Measurements from ENCODE around the gene TAB3. TPM values are rescaled to one million over a fixed set of nuclear protein-coding genes. Genes with fewer than 3 reads are reported as not detected.
"Not testable (repeated sequence)": the region's sequence is repeated elsewhere in the genome, so short reads cannot be mapped to it uniquely, and the experiment has no call there.

TAB3 gene
- total RNA-seq, 1 donor from 2014 or later = 9.2 TPM

DNA sequence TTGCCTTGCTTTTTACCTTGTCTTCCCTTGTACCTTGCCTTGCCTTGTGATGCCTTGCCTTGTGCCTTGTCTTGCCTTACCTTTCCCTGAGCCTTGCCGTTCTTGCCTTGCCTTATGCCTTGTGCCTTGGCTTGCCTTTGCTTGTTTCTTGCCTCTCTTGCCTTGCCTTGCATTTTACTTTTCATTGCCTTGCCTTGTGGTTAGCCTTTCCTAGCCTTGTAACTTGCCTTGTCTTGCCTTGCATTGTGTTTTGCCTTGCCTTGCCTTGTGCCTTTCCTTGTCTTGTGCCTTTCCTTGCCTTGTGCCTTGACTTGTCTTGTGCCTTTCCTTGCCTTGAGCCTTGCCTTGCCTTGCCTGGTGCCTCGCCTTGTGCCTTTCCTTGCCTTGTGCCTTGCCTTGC is 84.6 kb downstream of the TAB3 start:
- Mint-ChIP-seq H3K4me1 (ENCODE audit: low read depth) (no peaks in the 10 kb centered on the region), H3K4me3 (ENCODE audit: unreplicated experiment) (no peak overlapping the region), H3K9me3 (ENCODE audit: low read depth) (peaks cover 5% of the 10 kb centered on the region), H3K27me3 (ENCODE audit: low read depth) (no peaks in the 10 kb centered on the region), H3K27ac (ENCODE audit: unreplicated experiment) (no peak overlapping the region), H3K36me3 (ENCODE audit: low read depth) (no peaks in the 10 kb centered on the region)
- no peak for DNase-seq (ENCODE audit: low spot score)
- TF ChIP-seq, protein P1, sequence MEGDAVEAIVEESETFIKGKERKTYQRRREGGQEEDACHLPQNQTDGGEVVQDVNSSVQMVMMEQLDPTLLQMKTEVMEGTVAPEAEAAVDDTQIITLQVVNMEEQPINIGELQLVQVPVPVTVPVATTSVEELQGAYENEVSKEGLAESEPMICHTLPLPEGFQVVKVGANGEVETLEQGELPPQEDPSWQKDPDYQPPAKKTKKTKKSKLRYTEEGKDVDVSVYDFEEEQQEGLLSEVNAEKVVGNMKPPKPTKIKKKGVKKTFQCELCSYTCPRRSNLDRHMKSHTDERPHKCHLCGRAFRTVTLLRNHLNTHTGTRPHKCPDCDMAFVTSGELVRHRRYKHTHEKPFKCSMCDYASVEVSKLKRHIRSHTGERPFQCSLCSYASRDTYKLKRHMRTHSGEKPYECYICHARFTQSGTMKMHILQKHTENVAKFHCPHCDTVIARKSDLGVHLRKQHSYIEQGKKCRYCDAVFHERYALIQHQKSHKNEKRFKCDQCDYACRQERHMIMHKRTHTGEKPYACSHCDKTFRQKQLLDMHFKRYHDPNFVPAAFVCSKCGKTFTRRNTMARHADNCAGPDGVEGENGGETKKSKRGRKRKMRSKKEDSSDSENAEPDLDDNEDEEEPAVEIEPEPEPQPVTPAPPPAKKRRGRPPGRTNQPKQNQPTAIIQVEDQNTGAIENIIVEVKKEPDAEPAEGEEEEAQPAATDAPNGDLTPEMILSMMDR (IDR thresholded peaks at IDR 0.05) = no peak

GRCh38 chrX:30800901-30801300 is 88.2 kb downstream of the TAB3 start:
- H3K4me3 Mint-ChIP-seq (ENCODE audit: unreplicated experiment) = no peak overlapping the region
- TF ChIP-seq, protein P1 (IDR thresholded peaks at IDR 0.05) = no peak
- no peak overlapping the region for H3K27ac Mint-ChIP-seq (ENCODE audit: unreplicated experiment)
- H3K9me3 Mint-ChIP-seq (ENCODE audit: low read depth) = peaks cover 3% of the 10 kb centered on the region
- H3K4me1 Mint-ChIP-seq (ENCODE audit: low read depth) = no peaks in the 10 kb centered on the region
- H3K36me3 Mint-ChIP-seq (ENCODE audit: low read depth) = no peaks in the 10 kb centered on the region
- no peak for DNase-seq (ENCODE audit: low spot score)
- H3K27me3 Mint-ChIP-seq (ENCODE audit: low read depth) = no peaks in the 10 kb centered on the region

DNA sequence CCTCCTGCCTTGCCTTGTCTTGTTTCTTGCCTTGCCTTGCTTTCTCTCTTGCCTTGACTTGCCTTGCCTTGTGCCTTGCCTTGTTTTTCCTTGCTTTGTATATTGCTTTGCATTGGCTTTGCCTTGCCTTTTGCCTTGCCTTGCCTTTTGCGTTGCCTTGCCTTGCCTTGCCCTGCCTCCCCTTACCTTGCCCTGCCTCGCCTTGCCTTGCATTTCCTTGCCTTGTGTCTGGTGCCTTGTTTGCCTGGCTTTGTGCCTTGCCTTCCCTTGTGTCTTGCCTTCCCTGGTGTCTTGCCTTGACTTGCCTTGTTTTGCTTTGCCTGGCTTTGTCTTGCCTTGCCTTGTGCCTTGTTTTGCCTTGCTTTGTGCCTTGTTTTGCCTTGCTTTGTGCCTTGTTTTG is 89.7 kb downstream of the TAB3 start:
- peak; percentile 26 for DNase-seq (ENCODE audit: low spot score)
- Mint-ChIP-seq H3K36me3 (ENCODE audit: low read depth) (no peaks in the 10 kb centered on the region), H3K4me3 (ENCODE audit: unreplicated experiment) (no peak overlapping the region), H3K27ac (ENCODE audit: unreplicated experiment) (no peak overlapping the region), H3K27me3 (ENCODE audit: low read depth) (no peaks in the 10 kb centered on the region), H3K4me1 (ENCODE audit: low read depth) (no peaks in the 10 kb centered on the region), H3K9me3 (ENCODE audit: low read depth) (peaks cover 17% of the 10 kb centered on the region)
- TF ChIP-seq, protein P1 (IDR thresholded peaks at IDR 0.05) = no peak

DNA sequence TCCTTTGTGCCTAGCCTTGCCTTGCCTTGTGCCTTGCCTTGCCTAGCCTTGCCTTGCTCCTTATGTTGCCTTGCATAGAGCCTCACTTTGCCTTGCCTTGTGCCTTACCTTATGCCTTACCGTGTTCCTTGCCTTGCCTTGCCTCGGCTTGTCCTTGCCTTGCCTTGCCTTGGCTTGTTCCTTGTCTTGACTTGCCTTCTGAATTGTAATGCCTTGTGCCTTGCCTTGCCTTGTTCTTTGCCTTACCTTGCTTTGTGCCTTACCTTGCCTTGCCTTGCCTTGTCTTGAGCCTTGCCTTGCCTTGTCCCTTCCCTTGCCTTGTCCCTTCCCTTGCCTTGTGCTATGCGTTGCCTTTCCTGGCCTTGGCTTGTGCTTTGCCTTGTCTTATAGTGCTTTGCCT is 90.2 kb downstream of the TAB3 start:
- Mint-ChIP-seq H3K4me3 (ENCODE audit: unreplicated experiment) (no peak overlapping the region), H3K27me3 (ENCODE audit: low read depth) (no peaks in the 10 kb centered on the region), H3K4me1 (ENCODE audit: low read depth) (no peaks in the 10 kb centered on the region), H3K36me3 (ENCODE audit: low read depth) (no peaks in the 10 kb centered on the region), H3K27ac (ENCODE audit: unreplicated experiment) (no peak overlapping the region), H3K9me3 (ENCODE audit: low read depth) (peaks cover 22% of the 10 kb centered on the region)
- DNase-seq (ENCODE audit: low spot score) = peak; percentile 33
- TF ChIP-seq, protein P1 (IDR thresholded peaks at IDR 0.05) = no peak

DNA sequence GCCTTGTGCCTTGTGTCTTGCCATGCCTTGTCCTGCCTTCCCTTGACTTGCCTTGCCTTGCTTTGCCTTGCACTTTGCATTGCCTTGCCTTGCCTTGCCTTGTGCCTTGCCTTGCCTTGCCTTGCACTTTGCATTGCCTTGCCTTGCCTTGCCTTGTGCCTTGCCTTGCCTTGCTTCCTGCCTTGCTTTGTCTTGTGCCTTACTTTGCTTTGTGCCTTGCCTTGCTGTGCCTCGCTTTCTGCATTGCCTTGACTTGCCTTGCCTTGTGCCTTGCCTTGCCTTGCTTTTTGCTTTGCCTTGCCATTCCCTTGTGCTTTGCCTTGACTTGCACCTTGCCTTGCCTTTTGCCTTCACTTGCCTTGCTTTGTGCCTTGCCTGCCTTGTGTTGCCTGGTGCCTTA is 91.8 kb downstream of the TAB3 start:
- not testable (repeated sequence) for H3K27ac Mint-ChIP-seq (ENCODE audit: unreplicated experiment); H3K4me3 Mint-ChIP-seq (ENCODE audit: unreplicated experiment); DNase-seq (ENCODE audit: low spot score); H3K36me3 Mint-ChIP-seq (ENCODE audit: low read depth); H3K27me3 Mint-ChIP-seq (ENCODE audit: low read depth); H3K4me1 Mint-ChIP-seq (ENCODE audit: low read depth)
- H3K9me3 Mint-ChIP-seq (ENCODE audit: low read depth) = peaks cover 33% of the 10 kb centered on the region
